RWPE1 (cell line): ENCODE results near the gene SPSB4.

Source experiments
- CTCF ChIA-PET: fragments of 350-600 bp; sonication (Branson Sonifier 250); formaldehyde crosslinking; extraction: SDS; loops from one replicate; lab custom pipeline; 2021; lab: Yijun Ruan, JAX
- POLR2A ChIA-PET: fragments of 400-600 bp; formaldehyde crosslinking; extraction: SDS; loops from one replicate; lab custom pipeline; 2020; ENCODE audit warnings: antibody characterized with exemption; ENCODE audit not compliant: low non-redundant PET; lab: Yijun Ruan, JAX
- DNase-seq: peaks from one replicate; pipeline ENCODE4 v3.0.0; 2012; ENCODE audit warnings: low spot score
- H3K27ac ChIP-seq: fragments of 450-650 bp; 2 replicates; pipeline ENCODE4 v1.5.1; 2017
- CTCF ChIP-seq: fragments of 450-650 bp; conservative IDR thresholded peaks from 2 replicates; pipeline ENCODE4 v1.5.1; 2017; ENCODE audit warnings: low read depth, mild to moderate bottlenecking

SPSB4 gene

GRCh38 chr3:141039589-141039988 is 11.6 kb upstream of the SPSB4 start:
- POLR2A ChIA-PET, result no interaction called here
- no peak for DNase-seq
- no peak overlapping the region for H3K27ac ChIP-seq
- CTCF ChIA-PET, result interaction anchor here (1.3 kb wide), 1 partner anchor 13 kb away, joined by 4 read pairs; no protein-coding TSS in a partner anchor
- no peak for TF ChIP-seq CTCF

- POLR2A ChIA-PET, result no interaction called here
- CTCF ChIA-PET, result interaction anchor here (0.6 to 0.7 kb wide), 2 partner anchors 22 to 33 kb away, joined by 3 read pairs; no protein-coding TSS in a partner anchor
- no peak for DNase-seq
- TF ChIP-seq CTCF, result no peak
- no peak overlapping the region for H3K27ac ChIP-seq
Observed at GRCh38 chr3:141044695-141045641, 6.2 kb upstream of the SPSB4 start.

GRCh38 chr3:141045849-141046248 is 5.3 kb upstream of the SPSB4 start:
- ChIA-PET POLR2A (no interaction called here), CTCF (interaction anchor here (0.6 kb wide), 1 partner anchor 23 kb away, joined by 3 read pairs; no protein-coding TSS in a partner anchor)
- no peak overlapping the region for H3K27ac ChIP-seq
- no peak for DNase-seq
- TF ChIP-seq CTCF, result no peak

GRCh38 chr3:141047168-141047567 is 4.0 kb upstream of the SPSB4 start:
- no peak for TF ChIP-seq CTCF
- POLR2A ChIA-PET, result no interaction called here
- no peak overlapping the region for H3K27ac ChIP-seq
- CTCF ChIA-PET, result no interaction called here
- peak; percentile 67 for DNase-seq

GRCh38 chr3:141049681-141050080 is 1.5 kb upstream of the SPSB4 start:
- ChIA-PET CTCF (no interaction called here), POLR2A (no interaction called here)
- no peak for DNase-seq
- TF ChIP-seq CTCF, result no peak
- H3K27ac ChIP-seq, result no peak overlapping the region

GRCh38 chr3:141051443-141052200 is 475 bp downstream of the SPSB4 start:
- H3K27ac ChIP-seq, result no peak overlapping the region
- TF ChIP-seq CTCF, result no peak
- no peak for DNase-seq
- CTCF ChIA-PET, result interaction anchor here (0.6 to 1.0 kb wide), 5 partner anchors 21 to 143 kb away, joined by 3 to 4 read pairs (median 3); no protein-coding TSS in a partner anchor
- POLR2A ChIA-PET, result interaction anchor here (0.6 kb wide), 1 partner anchor 109 kb away, joined by 4 read pairs; no protein-coding TSS in a partner anchor
